Smooth muscle cell (in vitro differentiated cells): ENCODE results near the gene AP4S1. TPM values are rescaled to one million over a fixed set of nuclear protein-coding genes. Genes with fewer than 3 reads are reported as not detected.

ENCODE experiments used
- DNase-seq: peaks from one replicate; lab custom pipeline; 2025; ENCODE audit not compliant: unreplicated experiment; lab: John Stamatoyannopoulos, UW
- H2AFZ ChIP-seq: fragments of 200-600 bp; sonication (generic); 2 replicates; pipeline ENCODE4 v1.6.0; 2016; ENCODE audit warnings: antibody characterized with exemption, low read depth, mild to moderate bottlenecking
- H3F3A ChIP-seq: fragments of 200-600 bp; sonication (generic); 2 replicates; pipeline ENCODE4 v1.6.0; 2017; ENCODE audit warnings: antibody characterized with exemption, low read depth
- H3K27ac ChIP-seq: fragments of 200-600 bp; sonication (generic); 2 replicates; pipeline ENCODE4 v1.5.1; 2016; ENCODE audit warnings: low read depth, mild to moderate bottlenecking
- H3K27me3 ChIP-seq: fragments of 200-600 bp; sonication (generic); 2 replicates; pipeline ENCODE4 v1.6.1; 2016; ENCODE audit warnings: low read depth, mild to moderate bottlenecking
- H3K36me3 ChIP-seq: fragments of 200-600 bp; sonication (generic); 2 replicates; pipeline ENCODE4 v1.5.1; 2016; ENCODE audit warnings: low read depth
- H3K4me1 ChIP-seq: fragments of 200-600 bp; sonication (generic); 2 replicates; pipeline ENCODE4 v1.5.1; 2016; ENCODE audit warnings: low read depth
- H3K4me2 ChIP-seq: fragments of 200-600 bp; sonication (generic); 2 replicates; pipeline ENCODE4 v1.6.0; 2016; ENCODE audit warnings: mild to moderate bottlenecking
- H3K4me3 ChIP-seq: fragments of 200-600 bp; sonication (generic); 2 replicates; pipeline ENCODE4 v1.5.1; 2016; ENCODE audit warnings: mild to moderate bottlenecking
- H3K79me2 ChIP-seq: fragments of 200-600 bp; sonication (generic); 2 replicates; pipeline ENCODE4 v1.6.0; 2016; ENCODE audit warnings: low read depth, mild to moderate bottlenecking
- H3K9ac ChIP-seq: fragments of 200-600 bp; sonication (generic); 2 replicates; pipeline ENCODE4 v1.6.0; 2016; ENCODE audit warnings: low read depth
- H3K9me3 ChIP-seq: fragments of 200-600 bp; sonication (generic); replicated peaks from 2 replicates; pipeline ENCODE4 v1.5.1; 2016; ENCODE audit warnings: low read depth
- H4K20me1 ChIP-seq: fragments of 200-600 bp; sonication (generic); 2 replicates; pipeline ENCODE4 v1.6.0; 2016; ENCODE audit warnings: low read depth
- CTCF ChIP-seq: fragments of 200-600 bp; sonication (generic); IDR thresholded peaks from 2 replicates; pipeline ENCODE4 v1.5.1; 2017; ENCODE audit warnings: borderline replicate concordance, mild to moderate bottlenecking, antibody characterized with exemption; ENCODE audit not compliant: insufficient read depth, poor library complexity, severe bottlenecking
- WGBS: methylation state at CpG from one replicate; pipeline ENCODE4 v1.1.7; 2016; ENCODE audit warnings: low lambda C conversion rate; 5-methylcytosine and 5-hydroxymethylcytosine counted together
- polyA plus RNA-seq: library from polyadenylated mRNA; unstranded; fragments of >200 nt; fragmentation: Nextera tagmentation; extraction: Ambion mirVana; gene quantifications from 2 replicates; pipeline ENCODE4 v1.2.1, GENCODE V29; 2016
- total RNA-seq: library from RNA; depleted of rRNA; stranded (reverse); fragments of >200 nt; gene quantifications from 2 replicates; pipeline ENCODE4 v1.2.3, GENCODE V29; 2014

Gene AP4S1
- total and polyA plus RNA-seq, 2 experiments from 2014 or later, result 4.1 to 7.6 TPM

DNA sequence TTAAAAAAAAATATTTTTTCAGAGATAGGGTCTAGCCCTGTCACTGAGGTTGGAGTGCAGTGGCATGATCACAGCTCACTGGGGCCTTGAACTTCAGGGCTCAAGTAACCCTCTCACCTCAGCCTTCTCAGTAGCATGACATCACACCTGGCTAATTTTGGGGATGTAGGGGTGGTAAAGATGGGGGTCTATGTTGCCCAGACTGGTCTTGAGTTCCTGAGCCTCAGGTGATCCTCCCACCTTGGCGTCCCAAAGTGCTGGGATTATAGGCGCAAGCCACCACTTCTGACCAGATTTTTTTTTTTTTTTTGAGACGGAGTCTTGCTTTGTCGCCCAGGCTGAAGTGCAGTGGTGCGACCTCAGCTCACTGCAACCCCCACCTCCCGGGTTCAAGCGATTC lies 101.2 kb downstream of the AP4S1 start:
- H3K79me2 ChIP-seq, result peaks cover 4% of the 10 kb centered on the region
- H3K9me3 ChIP-seq, result no peaks in the 10 kb centered on the region
- H3K9ac ChIP-seq, result no peak overlapping the region
- no peaks in the 10 kb centered on the region for H3F3A ChIP-seq
- peaks cover 23% of the 10 kb centered on the region for H3K36me3 ChIP-seq
- no peak overlapping the region for H3K4me3 ChIP-seq
- DNase-seq, result no peak
- no peak for TF ChIP-seq CTCF
- peaks cover 25% of the 10 kb centered on the region for H4K20me1 ChIP-seq
- H3K27me3 ChIP-seq, result no peaks in the 10 kb centered on the region
- 97% methylated on average over 5 of the region's 7 CpGs for WGBS
- H2AFZ ChIP-seq, result no peak overlapping the region
- no peak overlapping the region for H3K4me2 ChIP-seq
- no peak overlapping the region for H3K27ac ChIP-seq
- H3K4me1 ChIP-seq, result no peaks in the 10 kb centered on the region

- Histone ChIP-seq H3K36me3 (peaks cover 22% of the 10 kb centered on the region), H3K79me2 (peaks cover 4% of the 10 kb centered on the region), H4K20me1 (peaks cover 26% of the 10 kb centered on the region), H3K4me1 (no peaks in the 10 kb centered on the region), H3K27me3 (no peaks in the 10 kb centered on the region), H2AFZ (no peak overlapping the region), H3K4me2 (no peak overlapping the region), H3K27ac (no peak overlapping the region), H3F3A (no peaks in the 10 kb centered on the region), H3K9ac (no peak overlapping the region), H3K4me3 (no peak overlapping the region), H3K9me3 (no peaks in the 10 kb centered on the region)
- no peak for TF ChIP-seq CTCF
- DNase-seq, result no peak
Observed at GRCh38 chr14:31127690-31128089, 102.2 kb downstream of the AP4S1 start.

GRCh38 chr14:31128601-31129526 lies 103.4 kb downstream of the AP4S1 start:
- H3K4me3 ChIP-seq, result no peak overlapping the region
- no peak for DNase-seq
- H4K20me1 ChIP-seq, result peaks cover 15% of the 10 kb centered on the region
- H3K79me2 ChIP-seq, result peaks cover 5% of the 10 kb centered on the region
- H2AFZ ChIP-seq, result no peak overlapping the region
- H3K4me1 ChIP-seq, result no peaks in the 10 kb centered on the region
- H3K9me3 ChIP-seq, result no peaks in the 10 kb centered on the region
- no peak overlapping the region for H3K4me2 ChIP-seq
- no peak overlapping the region for H3K9ac ChIP-seq
- no peaks in the 10 kb centered on the region for H3K27me3 ChIP-seq
- WGBS, result 96% methylated on average over 18 of the region's 18 CpGs
- no peaks in the 10 kb centered on the region for H3F3A ChIP-seq
- H3K27ac ChIP-seq, result no peak overlapping the region
- peaks cover 30% of the 10 kb centered on the region for H3K36me3 ChIP-seq
- no peak for TF ChIP-seq CTCF

DNA sequence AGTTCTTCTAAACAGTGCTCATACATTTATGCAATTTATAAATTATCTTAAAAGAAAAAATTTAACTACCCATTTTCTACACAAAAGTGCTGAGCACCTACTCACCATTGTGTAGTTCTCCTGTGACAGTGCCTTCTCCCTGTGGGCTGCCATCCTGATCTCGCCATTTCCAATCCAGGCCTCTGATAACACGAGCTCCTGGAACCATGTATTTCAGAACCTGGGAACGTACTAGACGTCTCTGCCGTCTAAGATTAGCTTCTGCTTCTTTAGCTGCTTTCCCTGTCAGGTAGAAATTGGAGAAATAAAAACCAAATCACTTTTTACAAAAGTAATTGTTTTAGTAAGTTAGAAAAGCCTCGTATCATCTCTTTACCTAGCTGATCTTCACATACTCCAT lies 107.7 kb downstream of the AP4S1 start:
- 98% methylated on average over 6 of the region's 6 CpGs for WGBS
- Histone ChIP-seq H3K4me1 (no peaks in the 10 kb centered on the region), H3F3A (no peaks in the 10 kb centered on the region), H3K36me3 (peaks cover 35% of the 10 kb centered on the region), H3K79me2 (peaks cover 5% of the 10 kb centered on the region), H3K27ac (no peak overlapping the region), H2AFZ (no peak overlapping the region), H3K9me3 (no peaks in the 10 kb centered on the region), H3K4me2 (no peak overlapping the region), H3K9ac (no peak overlapping the region), H4K20me1 (peaks cover 6% of the 10 kb centered on the region), H3K4me3 (no peak overlapping the region), H3K27me3 (no peaks in the 10 kb centered on the region)
- TF ChIP-seq CTCF, result no peak
- DNase-seq, result no peak
